Stomach smooth muscle (tissue), 2 donors: ENCODE measurements around the gene WDR20.

Experiments used
- H3K27ac ChIP-seq: one replicate; pipeline ENCODE4 v1.7.0; 2013; ENCODE audit warnings: mild to moderate bottlenecking, low read length, inconsistent platforms
- H3K27me3 ChIP-seq, 2 donors: one replicate each; pipeline ENCODE4 v1.7.0; 2013; ENCODE audit warnings: low read length in 2 of 2; ENCODE audit not compliant: insufficient read depth in 2 of 2, control insufficient read depth in 1 of 2
- H3K36me3 ChIP-seq, 2 donors: one replicate each; pipeline ENCODE4 v1.7.0; 2013; ENCODE audit warnings: low read length in 2 of 2; ENCODE audit not compliant: control insufficient read depth in 2 of 2, insufficient read depth in 2 of 2
- H3K4me1 ChIP-seq: one replicate; pipeline ENCODE4 v1.7.0; 2013; ENCODE audit warnings: low read length; ENCODE audit not compliant: control insufficient read depth, insufficient read depth
- H3K4me3 ChIP-seq, 2 donors: one replicate each; pipeline ENCODE4 v1.7.0; 2013; ENCODE audit warnings: low read length in 2 of 2
- H3K9ac ChIP-seq, 2 donors: one replicate each; pipeline ENCODE4 v1.7.0; 2013; ENCODE audit warnings: low read length in 2 of 2, mild to moderate bottlenecking in 1 of 2
- H3K9me3 ChIP-seq, 2 donors: one replicate each; pipeline ENCODE4 v1.7.0; 2013; ENCODE audit warnings: low read length in 2 of 2; ENCODE audit not compliant: control insufficient read depth in 2 of 2
- donor health status: healthy.
- donor health status: Pancreatic carcinoma.

WDR20 gene

DNA sequence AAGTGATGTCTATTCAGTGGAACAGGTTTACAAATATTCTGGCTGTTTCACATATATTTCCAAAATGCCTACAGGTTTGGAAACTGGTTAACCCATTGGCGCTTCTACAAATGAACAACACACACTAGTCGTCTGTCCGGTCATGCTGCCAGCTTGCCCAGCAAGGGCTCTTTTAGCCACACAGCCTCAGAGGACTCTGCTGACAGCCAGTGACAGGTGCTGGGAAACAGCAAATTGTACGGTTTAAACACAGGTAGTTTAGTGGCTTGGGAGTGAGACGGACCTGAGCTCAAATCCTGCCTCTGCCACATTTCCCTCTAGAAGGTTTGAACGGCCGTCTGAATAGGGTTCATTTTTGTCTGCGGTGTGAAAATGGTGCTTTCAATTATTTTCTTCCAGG is 111.5 kb downstream of the WDR20 start:
- no peaks in the 10 kb centered on the region for H3K27me3 ChIP-seq
- H3K4me3 ChIP-seq, result no peak overlapping the region
- no peak overlapping the region for H3K27ac ChIP-seq
- H3K36me3 ChIP-seq, result peaks cover 4 to 10% of the 10 kb centered on the region in 2 donors
- H3K9me3 ChIP-seq, result no peaks in the 10 kb centered on the region
- H3K4me1 ChIP-seq, result no peaks in the 10 kb centered on the region
- H3K9ac ChIP-seq, result no peak overlapping the region

DNA sequence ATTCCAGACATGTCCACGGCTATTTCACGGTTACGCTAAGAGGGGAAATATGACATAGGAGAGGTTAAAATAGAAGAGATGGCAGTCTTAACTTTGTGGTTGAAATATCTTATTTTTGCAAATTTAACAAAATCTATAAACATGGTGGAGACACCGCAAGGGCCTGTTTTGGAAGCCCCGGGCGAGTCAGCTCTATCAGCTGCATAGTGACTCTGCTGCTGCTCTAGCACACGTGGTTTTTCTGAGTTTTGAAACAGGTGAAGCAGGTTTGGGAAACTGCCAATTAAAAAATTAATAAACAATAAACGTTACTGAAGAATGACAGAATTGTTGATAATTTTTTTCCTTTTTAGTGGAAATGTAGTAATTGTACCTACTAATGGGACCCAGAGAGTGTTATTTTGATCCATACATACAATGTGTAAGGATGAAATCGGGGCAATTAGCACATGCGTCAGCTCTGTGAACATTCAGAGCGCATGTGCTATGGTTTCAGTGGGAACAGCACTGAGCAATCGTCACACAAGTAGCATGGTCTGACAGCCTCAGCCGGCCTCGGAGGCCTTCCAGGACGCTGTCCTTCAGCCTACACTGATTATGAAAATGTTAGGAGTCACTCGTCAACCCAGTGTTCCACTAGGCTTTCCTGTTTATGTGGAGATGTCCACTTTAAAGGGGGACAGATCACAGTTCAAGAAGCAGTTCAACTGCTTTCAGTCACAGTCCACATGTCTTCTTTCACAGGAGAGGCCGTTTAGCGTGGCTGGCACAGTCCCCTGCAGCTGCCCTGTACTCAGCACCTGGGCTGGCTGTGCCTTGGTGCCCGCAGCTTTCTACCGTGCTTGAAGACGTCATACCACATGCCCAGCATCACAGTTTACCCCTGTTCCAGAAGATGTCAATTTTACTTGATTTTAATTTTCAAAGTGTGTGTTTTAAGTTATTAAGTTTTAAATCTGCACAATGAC is 113.4 kb downstream of the WDR20 start:
- Histone ChIP-seq H3K9ac (no peak overlapping the region), H3K36me3 (peaks cover 6 to 10% of the 10 kb centered on the region in 2 donors), H3K4me3 (no peak overlapping the region), H3K9me3 (no peaks in the 10 kb centered on the region), H3K27ac (no peak overlapping the region), H3K4me1 (no peaks in the 10 kb centered on the region), H3K27me3 (no peaks in the 10 kb centered on the region)

DNA sequence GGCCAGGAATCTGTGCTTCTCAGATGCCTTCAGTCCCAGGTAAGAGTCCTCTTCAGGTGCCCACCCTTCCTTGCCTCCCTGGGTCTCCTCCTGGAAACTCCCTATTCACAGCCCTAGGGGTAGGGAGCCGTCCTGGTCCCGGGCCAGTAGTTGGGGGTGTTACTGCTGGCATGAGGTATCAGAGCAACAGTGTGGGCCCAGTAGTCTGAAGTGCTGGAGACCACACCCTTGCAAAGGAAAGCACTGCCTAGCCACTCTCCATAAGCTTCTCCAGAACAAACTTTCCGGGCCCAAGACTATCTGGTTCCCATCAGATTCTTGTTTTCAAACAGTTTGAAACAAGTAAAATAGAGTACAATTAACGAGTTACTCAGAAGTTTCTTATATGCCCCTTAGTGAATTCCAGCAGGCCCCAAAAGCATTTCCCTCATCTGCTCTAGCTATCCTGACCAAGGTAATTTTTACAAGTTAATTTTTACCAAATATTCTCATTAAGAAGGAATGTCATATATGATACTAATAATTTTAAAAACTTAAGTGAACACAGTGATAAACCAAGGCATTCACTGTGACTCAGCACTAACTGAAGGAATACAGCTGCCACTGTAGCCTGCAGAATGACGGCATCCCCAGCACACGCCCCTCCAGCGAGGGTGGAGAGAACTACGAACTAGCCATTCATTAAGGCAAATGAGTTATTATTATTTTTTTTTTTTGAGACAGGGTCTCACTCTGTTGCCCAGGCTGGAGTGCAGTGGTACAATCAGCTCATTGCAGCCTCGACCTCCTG is 115.9 kb downstream of the WDR20 start:
- H3K4me3 ChIP-seq, result no peak overlapping the region
- H3K9ac ChIP-seq, result no peak overlapping the region
- no peak overlapping the region for H3K27ac ChIP-seq
- peaks cover 3 to 4% of the 10 kb centered on the region in 2 donors for H3K36me3 ChIP-seq
- H3K9me3 ChIP-seq, result no peaks in the 10 kb centered on the region
- H3K4me1 ChIP-seq, result no peaks in the 10 kb centered on the region
- no peaks in the 10 kb centered on the region for H3K27me3 ChIP-seq

DNA sequence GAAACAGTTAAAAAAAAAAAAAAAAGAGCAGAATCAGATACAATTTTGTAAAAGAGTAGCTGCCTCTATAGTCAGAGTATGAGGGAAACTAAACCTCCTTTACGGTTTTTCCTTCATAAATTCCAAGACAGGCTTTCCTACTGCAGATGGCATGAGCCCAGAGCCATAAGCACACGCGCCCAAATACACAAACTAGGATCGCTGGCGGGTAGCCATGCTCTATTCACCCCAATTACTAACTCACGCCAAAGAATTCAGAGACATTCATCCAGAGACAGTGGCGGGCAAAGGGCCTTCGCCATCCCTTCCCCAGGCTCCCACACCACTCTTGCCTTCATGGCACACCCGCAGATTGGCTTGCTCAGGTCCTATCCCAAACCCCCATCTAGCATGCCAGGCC is 117.0 kb downstream of the WDR20 start:
- Histone ChIP-seq H3K36me3 (peaks cover 0 to 2% of the 10 kb centered on the region in 2 donors), H3K9ac (no peak overlapping the region), H3K27me3 (no peaks in the 10 kb centered on the region), H3K4me1 (no peaks in the 10 kb centered on the region), H3K9me3 (no peaks in the 10 kb centered on the region), H3K27ac (no peak overlapping the region), H3K4me3 (no peak overlapping the region)

DNA sequence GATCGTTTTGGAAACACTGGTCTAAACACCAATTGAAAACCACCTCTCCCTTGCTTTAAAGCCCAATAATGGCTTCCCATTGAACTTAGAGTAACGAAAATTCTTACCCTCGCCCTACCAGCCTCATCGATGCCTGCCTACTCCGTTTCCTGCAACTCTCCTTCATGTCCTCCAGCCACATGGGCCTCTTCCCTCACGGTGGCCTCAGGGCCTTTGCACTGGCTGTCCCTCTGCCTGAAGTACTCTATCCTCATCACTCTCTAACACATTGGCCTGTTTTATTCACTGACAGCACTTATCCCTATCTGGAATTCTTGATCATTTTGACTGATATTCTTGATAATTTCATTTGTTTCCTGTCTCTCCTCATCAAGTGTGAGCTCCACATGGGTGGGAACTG is 118.4 kb downstream of the WDR20 start:
- H3K4me1 ChIP-seq, result peaks cover 3% of the 10 kb centered on the region
- no peak overlapping the region for H3K27ac ChIP-seq
- peaks cover 0 to 2% of the 10 kb centered on the region in 2 donors for H3K36me3 ChIP-seq
- no peaks in the 10 kb centered on the region for H3K9me3 ChIP-seq
- no peaks in the 10 kb centered on the region for H3K27me3 ChIP-seq
- no peak overlapping the region for H3K4me3 ChIP-seq
- no peak overlapping the region for H3K9ac ChIP-seq
